ENCODE results near the gene FDXR. TPM values are rescaled to one million over a fixed set of nuclear protein-coding genes. Genes with fewer than 3 reads are reported as not detected.
"Not testable (repeated sequence)": the region's sequence is repeated elsewhere in the genome, so short reads cannot be mapped to it uniquely, and the experiment has no call there.

FDXR gene
- total and polyA plus RNA-seq, 2 donors (not counting 3 experiments of a cell fraction or from before 2014, with no cell fraction given) = 19.7 to 33.4 TPM

DNA sequence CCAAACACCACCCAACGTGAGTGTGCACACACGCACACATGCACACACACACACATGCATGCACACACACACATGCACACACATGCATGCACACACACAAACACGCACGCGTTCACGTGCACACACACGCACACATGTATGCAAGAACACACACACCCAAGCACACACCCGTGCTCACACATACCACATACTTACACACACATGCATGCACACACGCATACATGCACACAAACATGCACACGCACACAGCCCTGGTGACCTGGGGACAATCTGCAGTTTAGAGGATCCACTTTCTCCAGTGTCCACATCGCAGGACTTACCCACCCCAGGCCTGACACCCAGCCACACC is 44.0 kb upstream of the FDXR start:
- H3K27me3 ChIP-seq (ENCODE audit: control insufficient read depth in 2 of 2, insufficient read depth in 2 of 2, low read length in 2 of 2) = peaks cover 1 to 4% of the 10 kb centered on the region in 2 experiments
- DNase-seq (ENCODE audit: low read depth, low spot score) = no peak
- H4K20me1 ChIP-seq (replicated peaks; ENCODE audit: control insufficient read depth, extremely low read depth, insufficient read depth, low read length) = no peaks in the 10 kb centered on the region
- H3K4me3 ChIP-seq (replicated peaks in 1 of 3; ENCODE audit: insufficient read depth in 1 of 3, low read depth in 1 of 3, low read length in 3 of 3) = no peak overlapping the region
- no peak for TF ChIP-seq GATA2 (IDR thresholded peaks at IDR 0.05; ENCODE audit: insufficient read depth, insufficient read length, low read depth, low read length)
- TF ChIP-seq POLR2AphosphoS5 (IDR thresholded peaks at IDR 0.05; ENCODE audit: insufficient read depth, low read depth, low read length) = no peak
- no peak overlapping the region for H2AFZ ChIP-seq (ENCODE audit: low read depth, low read length)
- no peaks in the 10 kb centered on the region for H3K36me3 ChIP-seq (ENCODE audit: control insufficient read depth in 2 of 2, extremely low read depth in 1 of 2, insufficient read depth in 2 of 2, low read length in 2 of 2)
- CTCF ChIA-PET = no interaction called here
- no peaks in the 10 kb centered on the region for H3K4me1 ChIP-seq (ENCODE audit: control insufficient read depth, extremely low read depth, insufficient read depth, low read length)
- POLR2A ChIA-PET = no interaction called here
- no peaks in the 10 kb centered on the region for H3K79me2 ChIP-seq (ENCODE audit: control insufficient read depth, insufficient read depth, low read length)
- no peaks in the 10 kb centered on the region for H3K9me1 ChIP-seq (replicated peaks; ENCODE audit: control insufficient read depth, extremely low read depth, insufficient read depth, low read length)
- dilution Hi-C loops (cut with MboI; ENCODE audit: extremely low pct_ligation_motif_present, low sequenced_read_pairs) = no loop called here
- no peak overlapping the region for H3K27ac ChIP-seq (ENCODE audit: insufficient read depth, low read depth, low read length)
- BruUV-seq (replicated peaks) = no TSS peak
- intact Hi-C loops (cut with micrococcal nuclease) = no loop called here
- no peak overlapping the region for H3K4me2 ChIP-seq (ENCODE audit: insufficient read depth, low read length)
- no peak overlapping the region for H3K9ac ChIP-seq (replicated peaks; ENCODE audit: extremely low read depth, insufficient read depth, low read length)
- no peaks in the 10 kb centered on the region for H3K9me3 ChIP-seq (replicated peaks; ENCODE audit: control insufficient read depth, insufficient read depth, low read length)
- no peak for FAIRE-seq

DNA sequence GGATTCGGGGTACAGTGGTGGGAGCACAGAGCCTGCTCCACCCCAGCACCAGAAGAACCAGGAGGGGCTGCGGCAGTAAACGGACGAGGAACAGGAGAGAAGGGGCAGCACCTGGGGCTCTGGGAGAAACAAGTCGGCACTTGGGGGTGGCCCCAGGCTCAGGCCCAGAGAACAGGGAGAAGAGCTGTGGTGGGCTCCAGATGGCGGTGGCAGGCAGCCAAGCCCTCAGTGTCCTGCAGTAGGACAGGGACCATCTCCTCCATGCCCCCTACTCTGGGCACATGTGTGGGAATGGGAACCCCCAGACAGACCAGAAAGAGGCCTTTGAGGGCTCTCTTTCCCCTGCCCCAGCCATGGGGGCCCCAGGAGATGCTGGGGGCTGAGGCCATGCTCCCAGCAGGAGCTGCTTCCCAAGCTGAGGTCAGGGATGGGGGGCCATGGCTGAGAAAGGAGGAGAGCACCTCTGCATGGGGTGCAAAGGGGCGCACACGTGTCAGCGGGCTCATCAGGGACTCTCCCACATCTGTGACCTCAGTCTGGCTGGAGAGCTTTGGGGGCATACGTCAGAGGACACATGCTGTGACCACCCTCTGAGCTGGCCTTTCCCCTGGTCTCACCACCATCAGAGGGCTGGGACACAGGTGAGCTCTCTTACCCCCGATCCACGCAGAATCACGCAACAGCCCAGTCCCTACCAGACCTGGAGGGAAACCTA is 43.5 kb upstream of the FDXR start:
- Histone ChIP-seq H3K9ac (replicated peaks; ENCODE audit: extremely low read depth, insufficient read depth, low read length) (no peak overlapping the region), H3K36me3 (ENCODE audit: control insufficient read depth in 2 of 2, extremely low read depth in 1 of 2, insufficient read depth in 2 of 2, low read length in 2 of 2) (no peaks in the 10 kb centered on the region), H3K79me2 (ENCODE audit: control insufficient read depth, insufficient read depth, low read length) (no peaks in the 10 kb centered on the region), H4K20me1 (replicated peaks; ENCODE audit: control insufficient read depth, extremely low read depth, insufficient read depth, low read length) (no peaks in the 10 kb centered on the region), H3K4me1 (ENCODE audit: control insufficient read depth, extremely low read depth, insufficient read depth, low read length) (no peaks in the 10 kb centered on the region), H3K27me3 (ENCODE audit: control insufficient read depth in 2 of 2, insufficient read depth in 2 of 2, low read length in 2 of 2) (no peaks in the 10 kb centered on the region), H3K9me1 (replicated peaks; ENCODE audit: control insufficient read depth, extremely low read depth, insufficient read depth, low read length) (no peaks in the 10 kb centered on the region), H3K4me2 (ENCODE audit: insufficient read depth, low read length) (no peak overlapping the region), H3K27ac (ENCODE audit: insufficient read depth, low read depth, low read length) (no peak overlapping the region), H3K9me3 (replicated peaks; ENCODE audit: control insufficient read depth, insufficient read depth, low read length) (no peaks in the 10 kb centered on the region), H2AFZ (ENCODE audit: low read depth, low read length) (no peak overlapping the region), H3K4me3 (replicated peaks in 1 of 3; ENCODE audit: insufficient read depth in 1 of 3, low read depth in 1 of 3, low read length in 3 of 3) (no peak overlapping the region)
- TF ChIP-seq, protein P1, sequence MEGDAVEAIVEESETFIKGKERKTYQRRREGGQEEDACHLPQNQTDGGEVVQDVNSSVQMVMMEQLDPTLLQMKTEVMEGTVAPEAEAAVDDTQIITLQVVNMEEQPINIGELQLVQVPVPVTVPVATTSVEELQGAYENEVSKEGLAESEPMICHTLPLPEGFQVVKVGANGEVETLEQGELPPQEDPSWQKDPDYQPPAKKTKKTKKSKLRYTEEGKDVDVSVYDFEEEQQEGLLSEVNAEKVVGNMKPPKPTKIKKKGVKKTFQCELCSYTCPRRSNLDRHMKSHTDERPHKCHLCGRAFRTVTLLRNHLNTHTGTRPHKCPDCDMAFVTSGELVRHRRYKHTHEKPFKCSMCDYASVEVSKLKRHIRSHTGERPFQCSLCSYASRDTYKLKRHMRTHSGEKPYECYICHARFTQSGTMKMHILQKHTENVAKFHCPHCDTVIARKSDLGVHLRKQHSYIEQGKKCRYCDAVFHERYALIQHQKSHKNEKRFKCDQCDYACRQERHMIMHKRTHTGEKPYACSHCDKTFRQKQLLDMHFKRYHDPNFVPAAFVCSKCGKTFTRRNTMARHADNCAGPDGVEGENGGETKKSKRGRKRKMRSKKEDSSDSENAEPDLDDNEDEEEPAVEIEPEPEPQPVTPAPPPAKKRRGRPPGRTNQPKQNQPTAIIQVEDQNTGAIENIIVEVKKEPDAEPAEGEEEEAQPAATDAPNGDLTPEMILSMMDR (IDR thresholded peaks at IDR 0.05; ENCODE audit: extremely low read depth in 1 of 2, insufficient read depth in 1 of 2, low read depth in 1 of 2, low read length in 2 of 2) = no peak
- no peak for TF ChIP-seq GATA2 (IDR thresholded peaks at IDR 0.05; ENCODE audit: insufficient read depth, insufficient read length, low read depth, low read length)
- no peak for TF ChIP-seq JUN (IDR thresholded peaks at IDR 0.05; ENCODE audit: borderline replicate concordance, insufficient read depth, insufficient read length, low read depth)
- TF ChIP-seq, protein P2, sequence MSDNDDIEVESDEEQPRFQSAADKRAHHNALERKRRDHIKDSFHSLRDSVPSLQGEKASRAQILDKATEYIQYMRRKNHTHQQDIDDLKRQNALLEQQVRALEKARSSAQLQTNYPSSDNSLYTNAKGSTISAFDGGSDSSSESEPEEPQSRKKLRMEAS (IDR thresholded peaks at IDR 0.05; ENCODE audit: insufficient read depth, insufficient read length) = no peak
- no peak for TF ChIP-seq POLR2AphosphoS5 (IDR thresholded peaks at IDR 0.05; ENCODE audit: insufficient read depth, low read depth, low read length)
- no peak for TF ChIP-seq POLR2A (IDR thresholded peaks at IDR 0.05; ENCODE audit: low read depth, low read length)
- TF ChIP-seq MYC (IDR thresholded peaks at IDR 0.05; ENCODE audit: low read depth, low read length) = no peak
- ChIA-PET POLR2A (no interaction called here), CTCF (no interaction called here)
- intact Hi-C loops (cut with micrococcal nuclease) = no loop called here
- FAIRE-seq (no peak), DNase-seq (ENCODE audit: low read depth, low spot score) (no peak)
- BruUV-seq (replicated peaks) = no TSS peak
- dilution Hi-C loops (cut with MboI; ENCODE audit: extremely low pct_ligation_motif_present, low sequenced_read_pairs) = no loop called here

DNA sequence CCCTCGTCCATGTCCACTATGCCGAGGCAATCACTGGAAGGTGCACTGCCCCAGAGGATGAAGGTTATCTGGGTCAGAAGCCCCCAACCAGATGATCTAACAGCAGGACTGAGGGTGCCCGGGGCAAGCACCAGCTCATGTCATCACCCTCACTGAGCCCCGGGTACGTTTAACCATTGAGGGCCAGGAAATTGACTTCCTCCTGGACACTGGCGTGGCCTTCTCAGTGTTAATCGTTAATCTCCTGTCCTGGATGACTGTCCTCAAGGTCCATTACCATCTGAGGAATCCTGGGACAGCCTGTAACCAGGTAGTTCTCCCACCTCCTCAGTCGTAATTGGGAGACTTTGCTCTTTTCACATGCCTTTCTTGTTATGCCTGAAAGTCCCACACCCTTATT is 38.6 kb upstream of the FDXR start:
- BruUV-seq (replicated peaks); intact Hi-C loops (cut with micrococcal nuclease); H3K4me1 ChIP-seq (ENCODE audit: control insufficient read depth, extremely low read depth, insufficient read depth, low read length); H3K9me3 ChIP-seq (replicated peaks; ENCODE audit: control insufficient read depth, insufficient read depth, low read length); H3K4me3 ChIP-seq (replicated peaks in 1 of 3; ENCODE audit: insufficient read depth in 1 of 3, low read depth in 1 of 3, low read length in 3 of 3); H3K79me2 ChIP-seq (ENCODE audit: control insufficient read depth, insufficient read depth, low read length); POLR2A ChIA-PET; CTCF ChIA-PET; H2AFZ ChIP-seq (ENCODE audit: low read depth, low read length); H3K9me1 ChIP-seq (replicated peaks; ENCODE audit: control insufficient read depth, extremely low read depth, insufficient read depth, low read length); FAIRE-seq; dilution Hi-C loops (cut with MboI; ENCODE audit: extremely low pct_ligation_motif_present, low sequenced_read_pairs); H3K36me3 ChIP-seq (ENCODE audit: control insufficient read depth in 2 of 2, extremely low read depth in 1 of 2, insufficient read depth in 2 of 2, low read length in 2 of 2); H3K4me2 ChIP-seq (ENCODE audit: insufficient read depth, low read length); H3K27ac ChIP-seq (ENCODE audit: insufficient read depth, low read depth, low read length); H4K20me1 ChIP-seq (replicated peaks; ENCODE audit: control insufficient read depth, extremely low read depth, insufficient read depth, low read length); H3K27me3 ChIP-seq (ENCODE audit: control insufficient read depth in 2 of 2, insufficient read depth in 2 of 2, low read length in 2 of 2); H3K9ac ChIP-seq (replicated peaks; ENCODE audit: extremely low read depth, insufficient read depth, low read length); DNase-seq (ENCODE audit: low read depth, low spot score): not testable (repeated sequence)

Measured in endothelial cell of umbilical vein (primary cell).